H1 (cell line): ENCODE data around the gene TERB2. TPM values are rescaled to one million over a fixed set of nuclear protein-coding genes. Genes with fewer than 3 reads are reported as not detected.
A peak's percentile ranks its signal among the peaks of the same experiment; 100 is the strongest.

Source experiments
- CTCF ChIA-PET: fragments of 300-600 bp; sonication (Branson Sonifier 250); formaldehyde crosslinking; loops from one replicate; lab custom pipeline; 2021; ENCODE audit not compliant: partially characterized antibody; lab: Charles Lee
- POLR2A ChIA-PET: fragments of 300-600 bp; sonication (Branson Sonifier 250); formaldehyde crosslinking; loops from one replicate; lab custom pipeline; 2021; ENCODE audit warnings: inconsistent platforms; ENCODE audit not compliant: partially characterized antibody; lab: Charles Lee
- DNase-seq, 2 experiments: peaks; one replicate each; pipeline versions ENCODE4 v3.0.0 to v3.0.0-alpha.2; 2010 to 2022; ENCODE audit warnings: low spot score in 2 of 2, low read depth in 1 of 2, mixed read lengths in 1 of 2
- FAIRE-seq: peaks from 2 replicates; lab custom pipeline; 2011; peaks lifted over from hg19 to GRCh38; lab: Jason Lieb, UNC
- H2AFZ ChIP-seq: 2 replicates; pipeline ENCODE4 v1.8.1; 2012; ENCODE audit warnings: low read length, inconsistent platforms
- H2AK5ac ChIP-seq: 2 replicates; pipeline ENCODE4 v1.6.1; 2013; ENCODE audit warnings: low read depth, low read length
- H2BK120ac ChIP-seq: replicated peaks from 2 replicates; pipeline ENCODE3; 2013; ENCODE audit warnings: low read depth, low read length, inconsistent platforms
- H2BK12ac ChIP-seq: 2 replicates; pipeline ENCODE4 v1.6.1; 2013; ENCODE audit warnings: low read depth, low read length
- H2BK15ac ChIP-seq: 2 replicates; pipeline ENCODE4 v1.6.1; 2013; ENCODE audit warnings: low read length
- H2BK20ac ChIP-seq: 2 replicates; pipeline ENCODE4 v1.6.1; 2013; ENCODE audit warnings: low read length
- H2BK5ac ChIP-seq: 2 replicates; pipeline ENCODE4 v1.6.1; 2013; ENCODE audit warnings: low read depth, low read length
- H3K14ac ChIP-seq: 2 replicates; pipeline ENCODE4 v1.6.1; 2013; ENCODE audit warnings: inconsistent platforms; ENCODE audit not compliant: insufficient read length
- H3K18ac ChIP-seq: 2 replicates; pipeline ENCODE4 v1.6.1; 2013; ENCODE audit warnings: low read length; ENCODE audit errors: extremely low read depth
- H3K23ac ChIP-seq: 2 replicates; pipeline ENCODE4 v1.6.1; 2013; ENCODE audit warnings: inconsistent platforms; ENCODE audit not compliant: insufficient read length
- H3K23me2 ChIP-seq: 2 replicates; pipeline ENCODE4 v1.6.1; 2013; ENCODE audit warnings: low read depth, low read length
- H3K27ac ChIP-seq: 2 replicates; pipeline ENCODE4 v1.6.1; 2011; ENCODE audit warnings: low read depth, low read length, inconsistent platforms
- H3K27me3 ChIP-seq, 4 experiments: replicated peaks in 1 of 4; 1 replicate in 1 of 4; 2 replicates in 3 of 4; pipeline versions ENCODE4 v1.6.1 to v1.8.1; 2011 to 2013; ENCODE audit warnings: low read length in 3 of 4, mild to moderate bottlenecking in 3 of 4, inconsistent platforms in 2 of 4, mixed read lengths in 2 of 4, moderate library complexity in 1 of 4; ENCODE audit not compliant: control insufficient read depth in 3 of 4, insufficient read depth in 3 of 4; ENCODE audit errors: extremely low read depth in 1 of 4
- H3K36me3 ChIP-seq, 4 experiments: 2 replicates each; pipeline versions ENCODE4 v1.6.1 to v1.8.1; 2011 to 2013; ENCODE audit warnings: mild to moderate bottlenecking in 4 of 4, low read length in 3 of 4, moderate library complexity in 2 of 4, control low read depth in 1 of 4, inconsistent platforms in 1 of 4; ENCODE audit not compliant: insufficient read depth in 4 of 4, control insufficient read depth in 2 of 4
- H3K4ac ChIP-seq: replicated peaks from 2 replicates; pipeline ENCODE3; 2013; ENCODE audit warnings: low read length, low read depth, mixed read lengths, inconsistent platforms; ENCODE audit not compliant: insufficient read length
- H3K4me1 ChIP-seq, 4 experiments: replicated peaks in 1 of 4; 1 replicate in 1 of 4; 2 replicates in 3 of 4; pipeline versions ENCODE4 v1.6.1 to v1.8.1; 2011 to 2013; ENCODE audit warnings: low read length in 3 of 4, inconsistent platforms in 2 of 4, mixed read lengths in 1 of 4; ENCODE audit not compliant: insufficient read depth in 4 of 4, control insufficient read depth in 3 of 4
- H3K4me2 ChIP-seq, 2 experiments: 2 replicates each; pipeline versions ENCODE4 v1.6.1 to v1.8.1; 2011 to 2013; ENCODE audit warnings: low read depth in 2 of 2, low read length in 2 of 2, control low read depth in 1 of 2, inconsistent platforms in 1 of 2, mild to moderate bottlenecking in 1 of 2; ENCODE audit not compliant: insufficient read depth in 1 of 2
- H3K4me3 ChIP-seq, 4 experiments: fragments of 200-600, 300-600 bp in 1 of 4; sonication (generic), shearing (Covaris generic), sonication (Bioruptor Twin) in 1 of 4; 2 replicates each; pipeline versions ENCODE4 v1.5.1 to v1.8.1; 2011 to 2016; ENCODE audit warnings: low read length in 4 of 4, low read depth in 3 of 4, control low read depth in 2 of 4, inconsistent platforms in 2 of 4, mild to moderate bottlenecking in 2 of 4, mixed read lengths in 1 of 4, moderate library complexity in 1 of 4; ENCODE audit not compliant: insufficient read depth in 2 of 4; ENCODE audit errors: extremely low read depth in 1 of 4
- H3K56ac ChIP-seq: replicated peaks from 2 replicates; pipeline ENCODE3; 2013; ENCODE audit warnings: low read depth, mild to moderate bottlenecking, mixed read lengths, low read length, inconsistent platforms; ENCODE audit not compliant: insufficient read length
- H3K79me1 ChIP-seq: 2 replicates; pipeline ENCODE4 v1.6.1; 2013; ENCODE audit warnings: low read depth, low read length, control low read depth
- H3K79me2 ChIP-seq, 2 experiments: 2 replicates each; pipeline versions ENCODE4 v1.6.1 to v1.8.1; 2012 to 2013; ENCODE audit warnings: low read length in 2 of 2, mild to moderate bottlenecking in 2 of 2, inconsistent platforms in 1 of 2; ENCODE audit not compliant: insufficient read depth in 2 of 2, control insufficient read depth in 1 of 2
- H3K9ac ChIP-seq, 4 experiments: replicated peaks in 1 of 4; 1 replicate in 1 of 4; 2 replicates in 3 of 4; pipeline versions ENCODE4 v1.6.1 to v1.8.1; 2011 to 2013; ENCODE audit warnings: low read depth in 3 of 4, low read length in 3 of 4, control low read depth in 2 of 4, mild to moderate bottlenecking in 2 of 4, moderate library complexity in 2 of 4, inconsistent platforms in 1 of 4; ENCODE audit errors: extremely low read depth in 1 of 4
- H3K9me3 ChIP-seq, 2 experiments: 2 replicates each; pipeline versions ENCODE4 v1.6.1 to v1.8.1; 2012 to 2013; ENCODE audit warnings: mild to moderate bottlenecking in 2 of 2, moderate library complexity in 2 of 2, control low read depth in 1 of 2, inconsistent platforms in 1 of 2, low read depth in 1 of 2, low read length in 1 of 2, mixed read lengths in 1 of 2; ENCODE audit not compliant: insufficient read depth in 2 of 2
- H4K20me1 ChIP-seq, 2 experiments: replicated peaks in 1 of 2; 2 replicates each; pipeline versions ENCODE3 to v1.8.1; 2011 to 2013; ENCODE audit warnings: inconsistent platforms in 2 of 2, low read length in 2 of 2, mild to moderate bottlenecking in 1 of 2; ENCODE audit not compliant: insufficient read depth in 2 of 2, control insufficient read depth in 1 of 2
- H4K5ac ChIP-seq: 2 replicates; pipeline ENCODE4 v1.6.1; 2013; ENCODE audit warnings: low read length, low read depth, mixed read lengths, inconsistent platforms; ENCODE audit not compliant: insufficient read length
- H4K8ac ChIP-seq: 2 replicates; pipeline ENCODE4 v1.8.0; 2013; ENCODE audit warnings: mild to moderate bottlenecking, moderate library complexity, low read length, inconsistent platforms; ENCODE audit not compliant: insufficient read depth; ENCODE audit errors: extremely low read depth
- H4K91ac ChIP-seq: replicated peaks from 2 replicates; pipeline ENCODE3; 2013; ENCODE audit warnings: low read length, mixed read lengths, inconsistent platforms; ENCODE audit not compliant: insufficient read length
- CEBPB ChIP-seq: IDR thresholded peaks from 2 replicates; pipeline ENCODE4 v1.6.1; 2012; ENCODE audit warnings: low read depth, low read length
- EP300 ChIP-seq, 2 experiments: IDR thresholded peaks; 1 replicate in 1 of 2; 2 replicates in 1 of 2; pipeline ENCODE4 v1.6.1; 2011 to 2012; ENCODE audit warnings: low read depth in 2 of 2, low read length in 2 of 2, mild to moderate bottlenecking in 2 of 2, borderline replicate concordance in 1 of 2, inconsistent platforms in 1 of 2, moderate library complexity in 1 of 2
- HDAC2 ChIP-seq, 2 experiments: fragments of 300-600 bp in 1 of 2; sonication (generic) in 1 of 2; IDR thresholded peaks; 2 replicates each; pipeline ENCODE4 v1.6.1; 2011 to 2012; ENCODE audit warnings: low read depth in 2 of 2, low read length in 2 of 2, mild to moderate bottlenecking in 2 of 2, moderate library complexity in 2 of 2, borderline replicate concordance in 1 of 2, inconsistent platforms in 1 of 2
- KDM4A ChIP-seq: IDR thresholded peaks from one replicate; pipeline ENCODE4 v1.7.1; 2012; ENCODE audit warnings: low read depth, mild to moderate bottlenecking, moderate library complexity, low read length, inconsistent platforms; ENCODE audit not compliant: severe bottlenecking
- NRF1 ChIP-seq: IDR thresholded peaks from 2 replicates; pipeline ENCODE4 v1.6.1; 2011; ENCODE audit warnings: mild to moderate bottlenecking, low read depth, low read length, improper control_type of control experiment
- PHF8 ChIP-seq: fragments of 200-600 bp; sonication (generic); conservative IDR thresholded peaks from 2 replicates; pipeline ENCODE4 v1.7.1; 2012; ENCODE audit warnings: low read depth, mild to moderate bottlenecking, inconsistent platforms, low read length, moderate library complexity
- RFX5 ChIP-seq: IDR thresholded peaks from 2 replicates; pipeline ENCODE4 v1.6.1; 2011; ENCODE audit warnings: low read depth, low read length, improper control_type of control experiment, borderline replicate concordance
- SAP30 ChIP-seq: fragments of 300-600 bp; sonication (generic); IDR thresholded peaks from 2 replicates; pipeline ENCODE4 v1.7.1; 2012; ENCODE audit warnings: low read length, moderate library complexity, mild to moderate bottlenecking, inconsistent platforms; ENCODE audit not compliant: insufficient read depth, insufficient replicate concordance
- WGBS, 2 experiments: shearing (Covaris generic) in 1 of 2; methylation state at CpG; one replicate each; pipeline versions ENCODE4 v1.1.6 to v1.1.7; 2013 to 2015; ENCODE audit warnings: low lambda C conversion rate in 2 of 2, mixed read lengths in 2 of 2, inconsistent platforms in 1 of 2, low coverage in 1 of 2, missing lambda C conversion rate in 1 of 2; ENCODE audit not compliant: insufficient replicate concordance in 2 of 2, insufficient coverage in 1 of 2, insufficient read length in 1 of 2; ENCODE audit errors: extremely low coverage in 1 of 2, missing lambda C conversion rate in 1 of 2; 5-methylcytosine and 5-hydroxymethylcytosine counted together
- long read RNA-seq, 2 experiments: library from RNA in 1 of 2; library from capped mRNA in 1 of 2; stranded (forward); transcript quantifications; one replicate each; pipeline ENCODE4 v2.0.0, GENCODE V29; 2021; ENCODE audit warnings: inconsistent platforms in 1 of 2
- polyA minus RNA-seq, 3 experiments: library from RNA; depleted of rRNA, polyadenylated mRNA; stranded (reverse); fragments of >200 nt; gene quantifications; 1 replicate in 2 of 3; 2 replicates in 1 of 3; pipeline ENCODE4 v1.2.3, GENCODE V29; 2011
- polyA plus RNA-seq, 7 experiments: library from polyadenylated mRNA; depleted of rRNA in 3 of 7; stranded (reverse) in 5 of 7; unstranded in 2 of 7; fragments of >200 nt in 5 of 7; fragments of 200-250 nt in 2 of 7; gene quantifications; 1 replicate in 5 of 7; 2 replicates in 1 of 7; 4 replicates in 1 of 7; pipeline versions ENCODE4 v1.2.1 to v1.2.3, GENCODE V29; 2011 to 2013; ENCODE audit warnings: missing spikeins in 2 of 7, mixed read lengths in 2 of 7
- total RNA-seq: library from RNA; stranded (reverse); fragmentation: NEBNext Ultra II Directional; extraction: Animal tissue kit (Norgen Biotek cat#: 25700); gene quantifications from 2 replicates; pipeline ENCODE4 v1.2.1, GENCODE V29; 2021
- TF ChIP-seq, protein P1 (sequence below): IDR thresholded peaks from 2 replicates; pipeline ENCODE4 v1.6.1; 2012; ENCODE audit warnings: inconsistent platforms

The TERB2 gene, protein sequence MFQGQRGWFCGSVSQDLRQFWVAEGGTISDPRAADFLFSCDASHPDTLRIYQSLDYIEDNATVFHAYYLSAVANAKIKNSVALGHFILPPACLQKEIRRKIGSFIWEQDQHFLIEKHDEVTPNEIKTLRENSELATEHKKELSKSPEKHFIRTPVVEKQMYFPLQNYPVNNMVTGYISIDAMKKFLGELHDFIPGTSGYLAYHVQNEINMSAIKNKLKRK
- total RNA-seq (not detected in 2 replicates), polyA plus RNA-seq (2011; rRNA removed) (not detected in 2 replicates), polyA minus RNA-seq (2011; rRNA and poly(A)+ RNA removed) (not detected in 2 replicates)
- polyA plus RNA-seq (2011; cell fraction: cytosol; rRNA removed), result not detected
- not detected for polyA plus RNA-seq (2011; cell fraction: nucleus; rRNA removed)
- not detected in 4 replicates for polyA plus RNA-seq (2012, experiment 1 of 2)
- not detected for polyA plus RNA-seq (2012, experiment 2 of 2)
- polyA plus RNA-seq (2013, experiment 1 of 2), result not detected
- polyA plus RNA-seq (2013, experiment 2 of 2), result not detected
- not detected for polyA minus RNA-seq (2011; cell fraction: cytosol; rRNA and poly(A)+ RNA removed)
- polyA minus RNA-seq (2011; cell fraction: nucleus; rRNA and poly(A)+ RNA removed), result not detected
- long read RNA-seq, experiment 1, result 0 reads
- long read RNA-seq, experiment 2, result 0 reads

GRCh38 chr15:44956388-44956787, at the start of gene TERB2:
TERB2 (plus strand) TSS chr15:44956687; CDS start chr15:44956719, 32 bp downstream.
- ChIA-PET CTCF (no interaction called here), POLR2A (no interaction called here)
- no peak within 1 kb of the TSS for H2BK120ac ChIP-seq
- WGBS, 2 experiments, result 97% methylated on average over 13 of the region's 13 CpGs; no CpG with 5 or more reads in 1 of the 2 experiments
- H2AFZ ChIP-seq, result peak within 1 kb of the TSS; percentile 97
- no peak within 1 kb of the TSS for H2BK15ac ChIP-seq
- no peak within 1 kb of the TSS for H3K56ac ChIP-seq
- H2AK5ac ChIP-seq, result no peak within 1 kb of the TSS
- H3K23me2 ChIP-seq, result no peaks in the 10 kb centered on the region
- no peaks in the 10 kb centered on the region for H3K9me3 ChIP-seq
- no peaks in the 10 kb centered on the region for H3K79me2 ChIP-seq
- no peak within 1 kb of the TSS for H2BK12ac ChIP-seq
- DNase-seq (no peak), FAIRE-seq (no peak)
- no peak within 1 kb of the TSS for H3K4me2 ChIP-seq
- no peak within 1 kb of the TSS for H4K91ac ChIP-seq
- H3K23ac ChIP-seq, result no peak within 1 kb of the TSS
- no peaks in the 10 kb centered on the region for H3K36me3 ChIP-seq
- H3K4me1 ChIP-seq, result no peaks in the 10 kb centered on the region
- H3K14ac ChIP-seq, result no peak within 1 kb of the TSS
- H3K9ac ChIP-seq, result no peak within 1 kb of the TSS
- H4K8ac ChIP-seq, result 0 out of 2 replicates have a peak within 1 kb of the TSS, but pooled peaks have one; percentile 45
- no peak within 1 kb of the TSS for H3K27ac ChIP-seq
- H3K18ac ChIP-seq, result no peak within 1 kb of the TSS
- H3K27me3 ChIP-seq, result no peaks in the 10 kb centered on the region
- no peaks in the 10 kb centered on the region for H4K20me1 ChIP-seq
- no peaks in the 10 kb centered on the region for H3K79me1 ChIP-seq
- no peak within 1 kb of the TSS for H2BK20ac ChIP-seq
- H3K4ac ChIP-seq, result no peak within 1 kb of the TSS
- no peak within 1 kb of the TSS for H2BK5ac ChIP-seq
- no peak within 1 kb of the TSS for H4K5ac ChIP-seq
- H3K4me3 ChIP-seq, result no peak within 1 kb of the TSS
- TF ChIP-seq PHF8 (no peak), NRF1 (no peak), CEBPB (no peak), EP300 (IDR thresholded peaks at IDR 0.05; ENCODE audit: borderline replicate concordance in 1 of 2, low read depth in 2 of 2, low read length in 2 of 2) (no peak), KDM4A (no peak), RFX5 (no peak), SAP30 (no peak), HDAC2 (IDR thresholded peaks at IDR 0.05; ENCODE audit: borderline replicate concordance in 1 of 2, low read depth in 2 of 2, low read length in 2 of 2) (no peak)
- TF ChIP-seq, protein P1, sequence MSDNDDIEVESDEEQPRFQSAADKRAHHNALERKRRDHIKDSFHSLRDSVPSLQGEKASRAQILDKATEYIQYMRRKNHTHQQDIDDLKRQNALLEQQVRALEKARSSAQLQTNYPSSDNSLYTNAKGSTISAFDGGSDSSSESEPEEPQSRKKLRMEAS, result no peak
